GM19043 (cell line): Measurements from ENCODE around the gene FAM98B.

Experiments
- ATAC-seq: cut with Tn5 transposase; IDR thresholded peaks from one replicate; pipeline ENCODE4 v1.9.1; 2021; ENCODE audit warnings: low read depth; ENCODE audit not compliant: unreplicated experiment

FAM98B gene

GRCh38 chr15:38534691-38535090, 80.8 kb downstream of the FAM98B start:
- ATAC-seq: no peak

- ATAC-seq: no peak
Observed at GRCh38 chr15:38535491-38536200, 81.7 kb downstream of the FAM98B start.

- no peak for ATAC-seq
Observed at GRCh38 chr15:38536201-38536676, 82.3 kb downstream of the FAM98B start.
